Body of pancreas (tissue), 4 donors: ENCODE measurements around the gene RXFP4.

Source experiments
- POLR2A ChIP-seq, 3 donors: fragments of 450-650 bp; IDR thresholded peaks; one replicate each; pipeline ENCODE4 v1.6.1; 2016; ENCODE audit warnings: antibody characterized with exemption in 3 of 3, mild to moderate bottlenecking in 2 of 3
- TF ChIP-seq, protein P1 (sequence below), 7 experiments: fragments of 450-650 bp in 4 of 7; fragments of 200-600 bp in 3 of 7; sonication (generic) in 3 of 7; IDR thresholded peaks; one replicate each; pipeline ENCODE4 v1.5.1; 2016 to 2019; ENCODE audit warnings: antibody characterized with exemption in 7 of 7

- no peak for TF ChIP-seq POLR2A (IDR thresholded peaks at IDR 0.05)
- TF ChIP-seq, protein P1, sequence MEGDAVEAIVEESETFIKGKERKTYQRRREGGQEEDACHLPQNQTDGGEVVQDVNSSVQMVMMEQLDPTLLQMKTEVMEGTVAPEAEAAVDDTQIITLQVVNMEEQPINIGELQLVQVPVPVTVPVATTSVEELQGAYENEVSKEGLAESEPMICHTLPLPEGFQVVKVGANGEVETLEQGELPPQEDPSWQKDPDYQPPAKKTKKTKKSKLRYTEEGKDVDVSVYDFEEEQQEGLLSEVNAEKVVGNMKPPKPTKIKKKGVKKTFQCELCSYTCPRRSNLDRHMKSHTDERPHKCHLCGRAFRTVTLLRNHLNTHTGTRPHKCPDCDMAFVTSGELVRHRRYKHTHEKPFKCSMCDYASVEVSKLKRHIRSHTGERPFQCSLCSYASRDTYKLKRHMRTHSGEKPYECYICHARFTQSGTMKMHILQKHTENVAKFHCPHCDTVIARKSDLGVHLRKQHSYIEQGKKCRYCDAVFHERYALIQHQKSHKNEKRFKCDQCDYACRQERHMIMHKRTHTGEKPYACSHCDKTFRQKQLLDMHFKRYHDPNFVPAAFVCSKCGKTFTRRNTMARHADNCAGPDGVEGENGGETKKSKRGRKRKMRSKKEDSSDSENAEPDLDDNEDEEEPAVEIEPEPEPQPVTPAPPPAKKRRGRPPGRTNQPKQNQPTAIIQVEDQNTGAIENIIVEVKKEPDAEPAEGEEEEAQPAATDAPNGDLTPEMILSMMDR (IDR thresholded peaks at IDR 0.05) = no peak
Measured at GRCh38 chr1:155968670-155969069, 27.2 kb downstream of the RXFP4 start.
